HS-5 (cell line): ENCODE results near the gene AKT1S1.
A peak's percentile ranks its signal among the peaks of the same experiment; 100 is the strongest.

Source experiments
- DNase-seq: peaks from one replicate; pipeline ENCODE4 v3.0.0-alpha.2; 2012; ENCODE audit warnings: low read depth

The AKT1S1 gene

GRCh38 chr19:49882643-49883042, 5.5 kb upstream of the AKT1S1 start:
- DNase-seq, result no peak

DNA sequence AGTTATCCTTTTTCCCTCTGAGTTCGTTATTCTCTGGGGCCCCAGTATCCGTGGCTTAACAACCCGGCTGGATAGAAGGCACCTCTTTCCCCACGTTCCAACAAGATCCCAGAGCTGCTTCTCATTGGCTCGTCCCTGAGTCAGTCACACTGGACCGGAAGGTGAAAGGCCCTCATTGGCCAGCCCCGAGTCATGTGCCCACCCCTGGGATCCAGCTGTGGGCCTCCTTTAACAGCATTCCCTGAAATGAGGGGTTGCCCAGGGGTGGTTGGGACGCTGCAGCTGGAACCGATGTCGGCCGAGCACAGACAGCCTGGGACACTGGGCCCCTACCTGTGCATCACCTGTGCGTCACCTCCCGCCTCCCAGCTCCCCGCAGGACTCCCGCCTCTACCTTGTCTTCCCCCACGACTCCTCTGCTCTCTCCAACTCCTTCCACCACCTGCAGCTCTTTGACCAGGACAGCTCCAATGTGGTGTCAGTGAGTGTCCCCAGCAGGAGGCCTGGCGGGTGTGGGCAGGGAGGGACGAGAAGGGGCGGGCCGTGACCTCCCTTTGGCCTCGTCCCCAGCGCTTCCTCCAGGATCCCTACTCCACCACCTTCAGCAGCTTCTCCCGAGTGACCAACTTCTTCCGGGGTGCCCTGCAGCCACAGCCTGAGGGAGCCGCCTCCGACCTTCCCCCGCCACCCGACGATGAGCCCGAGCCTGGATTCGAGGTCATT, 4.7 kb upstream of the AKT1S1 start:
- DNase-seq, result no peak

- no peak for DNase-seq
Observed at GRCh38 chr19:49881186-49881585, 4.0 kb upstream of the AKT1S1 start.

DNA sequence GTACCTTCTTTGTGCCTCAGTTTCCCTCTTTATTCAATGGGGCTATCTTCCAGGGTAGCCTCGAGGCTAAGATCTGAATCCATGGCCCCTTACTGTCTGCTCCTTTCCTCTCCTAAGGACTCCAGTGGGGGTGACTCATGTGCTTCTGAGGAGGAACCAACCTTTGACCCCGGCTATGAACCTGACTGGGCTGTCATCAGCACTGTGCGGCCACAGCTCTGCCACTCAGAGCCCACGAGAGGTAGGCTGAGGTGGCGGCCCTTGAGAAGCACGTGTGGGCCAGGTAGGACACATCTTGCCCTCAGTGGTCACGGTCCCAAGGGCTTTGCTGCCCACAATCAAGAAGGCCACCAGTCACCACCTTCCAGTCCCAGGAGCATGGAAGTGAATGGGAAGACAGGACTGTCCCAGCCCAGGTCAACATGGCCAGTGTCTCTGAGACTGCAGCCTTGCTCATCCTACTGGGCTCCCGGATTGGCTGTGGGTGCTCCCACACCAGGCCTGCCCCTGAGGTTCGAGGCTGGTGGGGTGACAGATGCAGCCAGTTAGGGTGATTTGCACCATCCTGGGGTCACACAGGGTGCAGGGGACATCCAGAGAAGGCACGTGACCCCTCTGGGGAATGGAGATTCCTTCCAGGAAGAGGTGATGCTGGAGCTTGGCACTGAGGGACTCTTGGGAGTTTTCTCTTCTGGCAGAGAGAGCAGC, 3.2 kb upstream of the AKT1S1 start:
- no peak for DNase-seq

- DNase-seq, result no peak
Observed at GRCh38 chr19:49879243-49879963, 2.2 kb upstream of the AKT1S1 start.

GRCh38 chr19:49878744-49879070, 1.6 kb upstream of the AKT1S1 start:
- no peak for DNase-seq

DNA sequence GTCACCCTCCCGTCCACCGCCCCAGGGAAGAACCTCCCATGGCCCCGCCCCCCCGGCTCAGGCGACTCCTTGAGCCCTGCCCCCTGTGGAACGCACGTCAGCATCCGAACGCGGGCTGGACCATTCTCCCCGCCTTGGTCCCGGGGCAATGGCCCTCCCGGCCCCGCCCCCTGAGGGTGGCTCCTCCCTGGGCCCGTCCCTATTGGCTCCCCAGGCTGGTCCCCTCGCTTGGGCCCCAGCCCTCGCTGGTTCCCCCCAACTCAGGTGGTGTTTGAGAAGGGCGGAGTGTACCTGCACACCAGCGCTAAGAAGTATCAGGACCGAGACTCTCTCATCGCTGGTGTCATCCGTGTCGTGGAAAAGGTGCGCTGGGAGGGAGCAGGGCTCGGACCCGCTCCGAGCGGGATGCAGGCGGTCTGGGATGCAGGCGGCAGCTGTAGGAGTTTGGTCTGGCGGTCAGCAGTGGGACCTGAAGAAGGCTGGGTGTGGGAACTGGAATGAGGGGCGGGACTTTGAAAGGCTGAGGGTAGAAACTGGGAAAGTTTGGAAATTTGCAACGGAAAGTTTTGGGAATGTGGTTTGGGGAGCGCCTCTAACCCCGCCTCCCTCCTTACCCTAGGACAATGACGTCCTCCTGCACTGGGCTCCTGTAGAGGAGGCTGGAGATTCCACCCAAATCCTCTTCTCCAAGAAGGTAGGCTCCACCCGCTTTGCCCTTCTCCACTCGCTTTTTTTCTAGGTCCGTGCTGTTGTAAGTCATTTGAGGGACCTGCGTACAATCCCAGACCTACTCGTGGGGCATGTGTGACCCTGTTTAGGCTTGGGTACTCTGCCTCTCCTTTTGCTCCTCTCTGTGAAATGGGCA, 956 bp upstream of the AKT1S1 start:
- DNase-seq, result peak; percentile 88

DNA sequence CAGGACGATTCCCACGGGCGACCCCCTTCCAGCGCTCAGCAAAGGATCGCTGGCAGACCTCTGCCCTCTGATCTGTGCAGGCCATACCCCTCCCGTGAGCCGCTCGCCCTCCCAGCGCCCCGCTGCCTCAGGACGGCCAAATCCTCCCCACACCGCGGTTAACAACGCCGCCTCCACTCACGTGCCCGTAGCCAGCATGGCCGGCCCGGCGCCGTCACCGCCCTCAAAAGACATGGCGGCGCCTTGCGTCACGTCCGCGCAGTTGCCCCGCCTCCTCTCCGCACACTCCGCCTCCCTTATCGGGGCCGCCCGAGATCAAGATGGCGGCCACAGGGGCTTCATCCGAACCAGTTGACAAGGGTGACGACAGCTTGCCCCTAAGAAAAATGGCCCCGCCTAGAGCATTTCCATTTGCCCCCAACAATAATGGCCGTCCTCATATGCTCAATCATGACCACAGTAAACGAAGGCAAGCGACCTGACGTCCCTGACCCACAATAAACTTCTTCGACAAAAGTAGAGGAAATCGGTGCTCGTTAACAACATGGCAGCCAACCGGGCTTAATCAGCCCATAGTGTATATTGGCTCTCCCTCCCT, 634 bp downstream of the AKT1S1 start:
- peak; percentile 95 for DNase-seq

GRCh38 chr19:49875857-49876421, 1.2 kb downstream of the AKT1S1 start:
- DNase-seq, result no peak

GRCh38 chr19:49875177-49875576, 2.0 kb downstream of the AKT1S1 start:
- DNase-seq, result no peak

GRCh38 chr19:49874503-49875157, 2.5 kb downstream of the AKT1S1 start:
- DNase-seq, result no peak

- no peak for DNase-seq
Observed at GRCh38 chr19:49873834-49874233, 3.3 kb downstream of the AKT1S1 start.

GRCh38 chr19:49873129-49873521, 4.0 kb downstream of the AKT1S1 start:
- no peak for DNase-seq

- no peak for DNase-seq
Observed at GRCh38 chr19:49872245-49873128, 4.7 kb downstream of the AKT1S1 start.

- no peak for DNase-seq
Observed at GRCh38 chr19:49871349-49871985, 5.7 kb downstream of the AKT1S1 start.

GRCh38 chr19:49870309-49870901, 6.8 kb downstream of the AKT1S1 start:
- DNase-seq, result no peak

DNA sequence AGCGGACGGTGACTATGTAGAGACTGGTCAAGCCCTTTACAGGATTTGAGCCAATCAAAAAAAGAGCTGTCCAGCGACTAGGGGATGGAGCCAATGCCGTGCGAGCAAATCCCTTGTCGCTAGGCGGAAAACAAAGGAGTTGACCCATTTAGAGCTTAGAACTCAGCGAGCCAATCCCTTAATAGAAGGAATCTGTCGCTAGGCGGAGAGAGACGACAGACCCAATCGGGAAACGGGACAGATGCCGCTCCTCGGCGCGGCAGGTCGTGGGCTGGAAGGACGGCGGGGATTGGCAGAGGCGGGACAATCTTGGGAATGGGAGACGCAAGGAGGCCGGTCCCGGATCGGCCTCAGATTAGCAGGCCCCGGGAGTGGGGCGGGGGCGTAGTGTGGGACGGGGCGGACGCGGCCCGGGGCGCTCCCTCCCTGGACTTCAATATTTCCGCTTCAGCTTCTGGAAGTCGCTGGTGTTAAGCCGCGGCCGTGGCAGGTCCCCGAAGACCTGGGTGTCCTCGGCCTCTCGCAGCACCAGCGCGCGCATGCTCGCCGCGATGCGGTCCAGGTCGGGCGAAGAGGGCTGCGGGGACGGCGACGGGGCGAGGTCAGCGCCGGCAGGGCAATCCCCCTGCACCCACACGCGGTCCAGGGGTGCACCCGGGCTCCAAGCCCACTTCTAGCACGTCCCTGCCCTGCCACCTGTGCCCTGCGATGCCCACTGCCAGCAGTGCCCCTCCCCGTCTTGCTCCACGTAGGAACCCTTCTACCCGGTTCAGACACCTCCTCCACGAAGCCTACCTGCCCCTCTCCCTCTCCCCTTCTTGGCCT, 7.5 kb downstream of the AKT1S1 start:
- DNase-seq, result peak; percentile 99

GRCh38 chr19:49869009-49869483, 8.1 kb downstream of the AKT1S1 start:
- no peak for DNase-seq
